Left hindlimb (tissue), 1 donor: ENCODE data around the gene LBP.
A peak's percentile ranks its signal among the peaks of the same experiment; 100 is the strongest.
"Not testable (repeated sequence)": the region's sequence is repeated elsewhere in the genome, so short reads cannot be mapped to it uniquely, and the experiment has no call there.

Experiments used
- DNase-seq: peaks from one replicate; pipeline ENCODE4 v3.0.0-alpha.2; 2018

LBP gene

GRCh38 chr20:38346247-38346651, at the start of gene LBP:
TSS of gene LBP (plus strand) at chr20:38346482. CDS start at chr20:38346517, 35 bp downstream.
- DNase-seq, result no peak

GRCh38 chr20:38297916-38298674, 48.2 kb upstream of the LBP start:
- no peak for DNase-seq

GRCh38 chr20:38298768-38299288, 47.5 kb upstream of the LBP start:
- DNase-seq, result peak; percentile 75

- DNase-seq, result no peak
Observed at GRCh38 chr20:38299963-38300362, 46.3 kb upstream of the LBP start.

GRCh38 chr20:38300438-38300837, 45.8 kb upstream of the LBP start:
- DNase-seq, result no peak

GRCh38 chr20:38301309-38301708, 45.0 kb upstream of the LBP start:
- no peak for DNase-seq

GRCh38 chr20:38302786-38303185, 43.5 kb upstream of the LBP start:
- peak; percentile 64 for DNase-seq

GRCh38 chr20:38303908-38304379, 42.3 kb upstream of the LBP start, which contains the start of gene BPI:
TSS of gene BPI (plus strand) at chr20:38304156. CDS start at chr20:38304224, 68 bp downstream.
- DNase-seq, result peak; percentile 81

GRCh38 chr20:38304845-38305447, 41.3 kb upstream of the LBP start:
- no peak for DNase-seq

GRCh38 chr20:38305541-38305940, 40.7 kb upstream of the LBP start:
- DNase-seq, result no peak

- DNase-seq, result no peak
Observed at GRCh38 chr20:38306379-38306778, 39.9 kb upstream of the LBP start.

GRCh38 chr20:38307371-38308046, 38.8 kb upstream of the LBP start:
- no peak for DNase-seq

- no peak for DNase-seq
Observed at GRCh38 chr20:38308047-38308438, 38.2 kb upstream of the LBP start.

- DNase-seq, result no peak
Observed at GRCh38 chr20:38308447-38308846, 37.8 kb upstream of the LBP start.

- no peak for DNase-seq
Observed at GRCh38 chr20:38311091-38311490, 35.2 kb upstream of the LBP start.

GRCh38 chr20:38311491-38311890, 34.8 kb upstream of the LBP start:
- no peak for DNase-seq

- no peak for DNase-seq
Observed at GRCh38 chr20:38313676-38314075, 32.6 kb upstream of the LBP start.

- not testable (repeated sequence) for DNase-seq
Observed at GRCh38 chr20:38314350-38314749, 31.9 kb upstream of the LBP start.

- no peak for DNase-seq
Observed at GRCh38 chr20:38315290-38315966, 30.9 kb upstream of the LBP start.

GRCh38 chr20:38316341-38316740, 29.9 kb upstream of the LBP start:
- DNase-seq, result no peak

- DNase-seq, result no peak
Observed at GRCh38 chr20:38317422-38317821, 28.9 kb upstream of the LBP start.

GRCh38 chr20:38320221-38320620, 26.1 kb upstream of the LBP start:
- DNase-seq, result no peak
